ENCODE measurements around the gene ZDHHC3.

The ZDHHC3 gene

DNA sequence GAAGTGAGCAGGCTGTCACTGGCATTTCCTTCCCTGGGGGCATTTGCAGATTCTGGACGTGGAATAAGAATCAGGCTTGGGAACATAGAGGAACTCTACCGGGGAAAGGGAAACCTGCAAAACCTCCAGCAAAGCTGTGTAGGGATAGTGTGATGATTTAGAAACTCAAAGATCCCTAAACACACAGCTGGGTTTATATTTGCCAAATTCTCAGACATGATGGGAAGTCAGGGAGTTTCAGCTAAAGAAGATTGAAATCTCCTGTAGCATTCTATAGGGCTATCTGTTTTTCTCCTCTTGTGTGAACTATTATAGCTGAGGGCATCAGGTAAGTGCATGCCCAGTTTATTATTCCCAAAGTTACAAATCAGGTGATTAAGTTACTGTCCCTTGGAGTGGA, 40.9 kb upstream of the ZDHHC3 start:
- no peak for TF ChIP-seq CTCF (IDR thresholded peaks at IDR 0.05; ENCODE audit: insufficient read depth, low read depth, low read length, missing control alignments)
- H3K4me3 ChIP-seq (ENCODE audit: low read depth, low read length), result no peak overlapping the region
- DNase-seq (ENCODE audit: low read depth), result no peak

- no peak for TF ChIP-seq CTCF (IDR thresholded peaks at IDR 0.05; ENCODE audit: insufficient read depth, low read depth, low read length, missing control alignments)
- no peak for DNase-seq (ENCODE audit: low read depth)
- no peak overlapping the region for H3K4me3 ChIP-seq (ENCODE audit: low read depth, low read length)
These were observed 36.6 kb upstream of the ZDHHC3 start for GRCh38 chr3:45012577-45012976.

DNA sequence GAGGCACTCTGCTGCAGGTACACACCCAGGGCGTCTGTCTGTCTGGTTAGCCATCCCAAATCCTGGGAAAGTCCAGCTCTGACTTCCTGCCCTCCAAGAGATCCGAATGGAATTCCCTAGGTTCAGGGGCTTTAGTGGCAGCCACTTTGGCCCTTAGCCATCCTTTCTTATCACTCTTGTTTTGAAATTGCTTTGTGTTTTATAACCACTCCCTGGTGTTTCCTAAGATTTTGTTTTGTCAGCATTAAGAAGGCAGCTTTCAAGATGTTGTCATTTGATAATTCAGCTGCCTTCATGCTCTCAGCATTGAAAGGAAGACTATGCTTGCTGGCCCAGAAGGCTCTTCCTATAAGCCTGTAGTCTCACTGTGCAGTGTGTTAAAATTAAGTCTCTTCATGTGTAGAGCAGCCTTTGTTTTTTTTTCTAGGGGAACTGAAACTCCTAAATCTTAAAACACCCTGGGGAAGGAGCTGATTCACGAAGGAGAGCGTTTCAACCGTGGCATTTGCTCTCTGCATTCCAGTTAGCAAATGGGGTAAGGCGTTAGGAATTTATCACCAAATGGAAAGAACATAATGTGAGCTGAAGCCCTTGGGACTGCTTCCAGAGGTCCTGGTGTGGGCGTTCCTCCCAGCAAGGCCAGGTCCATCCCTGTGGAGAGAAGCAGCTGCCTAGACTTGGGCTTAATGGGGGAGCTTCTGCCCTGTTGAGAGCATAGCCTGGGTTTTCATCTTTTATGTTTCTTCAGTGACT, 36.0 kb upstream of the ZDHHC3 start:
- DNase-seq (ENCODE audit: low read depth), result no peak
- TF ChIP-seq CTCF (IDR thresholded peaks at IDR 0.05; ENCODE audit: insufficient read depth, low read depth, low read length, missing control alignments), result no peak
- H3K4me3 ChIP-seq (ENCODE audit: low read depth, low read length), result no peak overlapping the region

DNA sequence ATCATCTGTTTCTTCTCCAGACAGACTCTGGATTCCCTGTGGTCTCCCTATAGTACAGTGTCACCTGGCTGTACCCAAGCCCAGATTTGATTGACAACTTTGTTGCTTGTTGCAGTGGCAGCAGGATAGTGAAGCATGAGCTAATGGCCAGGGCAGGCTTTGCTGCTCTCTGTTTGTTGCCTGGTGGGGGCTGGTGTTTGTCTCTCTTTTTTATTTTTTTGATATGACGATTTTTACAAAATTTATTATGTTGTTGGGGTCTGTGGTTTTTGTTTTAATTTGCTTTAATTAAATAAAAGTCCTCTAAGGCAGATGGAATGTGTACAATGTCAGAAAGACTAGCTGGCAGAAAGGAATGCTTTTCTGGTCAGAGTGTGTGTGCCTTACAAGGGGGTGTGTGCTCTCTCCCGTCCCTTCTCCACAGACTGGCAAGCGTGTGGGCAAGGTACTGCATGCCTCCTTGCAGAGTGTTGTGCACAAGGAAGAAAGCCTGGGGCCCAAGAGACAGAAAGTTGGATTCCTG, 34.9 kb upstream of the ZDHHC3 start:
- DNase-seq (ENCODE audit: low read depth), result no peak
- no peak for TF ChIP-seq CTCF (IDR thresholded peaks at IDR 0.05; ENCODE audit: insufficient read depth, low read depth, low read length, missing control alignments)
- H3K4me3 ChIP-seq (ENCODE audit: low read depth, low read length), result no peak overlapping the region

- TF ChIP-seq CTCF (IDR thresholded peaks at IDR 0.05; ENCODE audit: insufficient read depth, low read depth, low read length, missing control alignments), result no peak
- H3K4me3 ChIP-seq (ENCODE audit: low read depth, low read length), result no peak overlapping the region
- no peak for DNase-seq (ENCODE audit: low read depth)
These were observed 33.9 kb upstream of the ZDHHC3 start for GRCh38 chr3:45009868-45010267.

- no peak for TF ChIP-seq CTCF (IDR thresholded peaks at IDR 0.05; ENCODE audit: insufficient read depth, low read depth, low read length, missing control alignments)
- no peak overlapping the region for H3K4me3 ChIP-seq (ENCODE audit: low read depth, low read length)
- no peak for DNase-seq (ENCODE audit: low read depth)
These were observed 32.1 kb upstream of the ZDHHC3 start for GRCh38 chr3:45008117-45008516.

- no peak for TF ChIP-seq CTCF (IDR thresholded peaks at IDR 0.05; ENCODE audit: insufficient read depth, low read depth, low read length, missing control alignments)
- DNase-seq (ENCODE audit: low read depth), result no peak
- no peak overlapping the region for H3K4me3 ChIP-seq (ENCODE audit: low read depth, low read length)
These were observed 31.1 kb upstream of the ZDHHC3 start for GRCh38 chr3:45007091-45007490.

All from GM12865 (cell line).